Loucy (cell line): ENCODE results near the gene CABLES1.

Source experiments
- H2AFZ ChIP-seq: fragments of 200-600 bp; sonication (generic); 2 replicates; pipeline ENCODE4 v1.6.0; 2016; ENCODE audit warnings: antibody characterized with exemption, mild to moderate bottlenecking, low read length, moderate library complexity
- H3F3A ChIP-seq: fragments of 200-600 bp; 2 replicates; pipeline ENCODE4 v1.6.0; 2016; ENCODE audit warnings: antibody characterized with exemption, low read depth, mild to moderate bottlenecking
- H3K27me3 ChIP-seq: fragments of 200-600 bp; sonication (generic); 2 replicates; pipeline ENCODE4 v1.6.1; 2014; ENCODE audit warnings: low read length, mild to moderate bottlenecking; ENCODE audit not compliant: insufficient read depth, poor library complexity, severe bottlenecking
- H3K36me3 ChIP-seq: fragments of 200-600 bp; sonication (generic); 2 replicates; pipeline ENCODE4 v1.6.1; 2016; ENCODE audit warnings: low read length; ENCODE audit not compliant: insufficient read depth
- H3K4me1 ChIP-seq: fragments of 200-600 bp; sonication (generic); 2 replicates; pipeline ENCODE4 v1.5.1; 2014; ENCODE audit warnings: low read length, mild to moderate bottlenecking; ENCODE audit not compliant: insufficient read depth, poor library complexity, severe bottlenecking
- H3K4me2 ChIP-seq: fragments of 200-600 bp; sonication (generic); 2 replicates; pipeline ENCODE4 v1.6.0; 2014; ENCODE audit warnings: antibody characterized with exemption, low read length, low read depth, mild to moderate bottlenecking; ENCODE audit not compliant: poor library complexity, severe bottlenecking
- H3K4me3 ChIP-seq: fragments of 200-600 bp; sonication (generic); 2 replicates; pipeline ENCODE4 v1.5.1; 2014; ENCODE audit warnings: low read length, mild to moderate bottlenecking, mixed read lengths; ENCODE audit not compliant: poor library complexity, severe bottlenecking
- H3K79me2 ChIP-seq: fragments of 200-600 bp; sonication (generic); 2 replicates; pipeline ENCODE4 v1.6.1; 2014; ENCODE audit warnings: low read length; ENCODE audit not compliant: insufficient read depth
- H3K9ac ChIP-seq: fragments of 200-600 bp; sonication (generic); 2 replicates; pipeline ENCODE4 v1.6.0; 2014; ENCODE audit warnings: mild to moderate bottlenecking, low read depth, low read length, moderate library complexity; ENCODE audit not compliant: poor library complexity, severe bottlenecking
- H3K9me2 ChIP-seq: fragments of 200-600 bp; sonication (generic); replicated peaks from 2 replicates; pipeline ENCODE4 v1.6.1; 2016; ENCODE audit warnings: low read depth, low read length, mixed read lengths
- H3K9me3 ChIP-seq: fragments of 200-600 bp; sonication (generic); 2 replicates; pipeline ENCODE4 v1.6.1; 2014; ENCODE audit warnings: mild to moderate bottlenecking, antibody characterized with exemption, low read length, low read depth; ENCODE audit not compliant: insufficient read depth
- H4K20me1 ChIP-seq: fragments of 200-600 bp; sonication (generic); 2 replicates; pipeline ENCODE4 v1.6.0; 2014; ENCODE audit warnings: antibody characterized with exemption, low read length, mild to moderate bottlenecking; ENCODE audit not compliant: insufficient read depth, poor library complexity, severe bottlenecking
- CTCF ChIP-seq: fragments of 200-600 bp; sonication (generic); conservative IDR thresholded peaks from 2 replicates; pipeline ENCODE4 v1.5.1; 2014; ENCODE audit warnings: mild to moderate bottlenecking, antibody characterized with exemption, low read length
- EZH2phosphoT487 ChIP-seq: fragments of 200-600 bp; IDR thresholded peaks from 2 replicates; pipeline ENCODE4 v1.6.1; 2018; ENCODE audit warnings: antibody characterized with exemption, mild to moderate bottlenecking, moderate library complexity, borderline replicate concordance

CABLES1 gene

GRCh38 chr18:23148382-23148781, 13.1 kb downstream of the CABLES1 start:
- H3K79me2 ChIP-seq = peaks cover 89% of the 10 kb centered on the region

GRCh38 chr18:23149570-23149969, 14.3 kb downstream of the CABLES1 start:
- peaks cover 86% of the 10 kb centered on the region for H3K79me2 ChIP-seq
- TF ChIP-seq EZH2phosphoT487 = no peak
- no peak for TF ChIP-seq CTCF

More at GRCh38 chr18:23148382-23148781, 13.1 kb downstream of the CABLES1 start:
- no peak overlapping the region for H2AFZ ChIP-seq
- H3F3A ChIP-seq = no peaks in the 10 kb centered on the region
- no peak overlapping the region for H3K9ac ChIP-seq
- H3K9me3 ChIP-seq = no peaks in the 10 kb centered on the region
- peaks cover 30% of the 10 kb centered on the region for H3K4me1 ChIP-seq
- no peaks in the 10 kb centered on the region for H3K9me2 ChIP-seq
- no peak overlapping the region for H3K4me3 ChIP-seq
- TF ChIP-seq CTCF = no peak
- TF ChIP-seq EZH2phosphoT487 = no peak
- H3K4me2 ChIP-seq = no peak overlapping the region
- peaks cover 5% of the 10 kb centered on the region for H4K20me1 ChIP-seq
- H3K27me3 ChIP-seq = no peaks in the 10 kb centered on the region
- H3K36me3 ChIP-seq = peaks cover 3% of the 10 kb centered on the region; the same call in 1 of the 2 replicates

GRCh38 chr18:23151414-23152099, 16.3 kb downstream of the CABLES1 start:
- H3K9me3 ChIP-seq = no peaks in the 10 kb centered on the region
- no peak overlapping the region for H3K4me3 ChIP-seq
- H4K20me1 ChIP-seq = no peaks in the 10 kb centered on the region
- no peaks in the 10 kb centered on the region for H3F3A ChIP-seq
- H3K79me2 ChIP-seq = peaks cover 88% of the 10 kb centered on the region
- TF ChIP-seq CTCF (no peak), EZH2phosphoT487 (no peak)
- no peak overlapping the region for H2AFZ ChIP-seq
- peaks cover 3% of the 10 kb centered on the region; the same call in 1 of the 2 replicates for H3K36me3 ChIP-seq
- no peaks in the 10 kb centered on the region for H3K9me2 ChIP-seq
- H3K4me1 ChIP-seq = peaks cover 2% of the 10 kb centered on the region
- no peak overlapping the region for H3K9ac ChIP-seq
- no peaks in the 10 kb centered on the region for H3K27me3 ChIP-seq
- no peak overlapping the region for H3K4me2 ChIP-seq

More at GRCh38 chr18:23149570-23149969, 14.3 kb downstream of the CABLES1 start:
- no peaks in the 10 kb centered on the region for H4K20me1 ChIP-seq
- peaks cover 3% of the 10 kb centered on the region; the same call in 1 of the 2 replicates for H3K36me3 ChIP-seq
- H3F3A ChIP-seq = no peaks in the 10 kb centered on the region
- no peaks in the 10 kb centered on the region for H3K9me2 ChIP-seq
- H3K9me3 ChIP-seq = no peaks in the 10 kb centered on the region
- no peaks in the 10 kb centered on the region for H3K27me3 ChIP-seq
- H3K4me3 ChIP-seq = no peak overlapping the region
- H3K4me1 ChIP-seq = peaks cover 18% of the 10 kb centered on the region
- no peak overlapping the region for H2AFZ ChIP-seq
- H3K9ac ChIP-seq = no peak overlapping the region
- no peak overlapping the region for H3K4me2 ChIP-seq
